Measurements from ENCODE around the gene CYTH3.
"Not testable (repeated sequence)": the region's sequence is repeated elsewhere in the genome, so short reads cannot be mapped to it uniquely, and the experiment has no call there.

The CYTH3 gene

GRCh38 chr7:6228361-6229229 is 43.8 kb downstream of the CYTH3 start:
- DNase-seq: no peak

- DNase-seq: no peak
Measured at GRCh38 chr7:6227294-6227846, 45.1 kb downstream of the CYTH3 start.

- no peak for DNase-seq
Measured at GRCh38 chr7:6226194-6226799, 46.1 kb downstream of the CYTH3 start.

- DNase-seq: not testable (repeated sequence)
Measured at GRCh38 chr7:6223411-6223810, 49.0 kb downstream of the CYTH3 start.

- not testable (repeated sequence) for DNase-seq
Measured at GRCh38 chr7:6223010-6223409, 49.4 kb downstream of the CYTH3 start.

- no peak for DNase-seq
Measured at GRCh38 chr7:6221340-6222319, 50.8 kb downstream of the CYTH3 start.

GRCh38 chr7:6218329-6218728 is 54.1 kb downstream of the CYTH3 start:
- no peak for DNase-seq

- no peak for DNase-seq
Measured at GRCh38 chr7:6212008-6212407, 60.4 kb downstream of the CYTH3 start.

GRCh38 chr7:6210621-6211372 is 61.6 kb downstream of the CYTH3 start:
- DNase-seq: no peak

- DNase-seq: no peak
Measured at GRCh38 chr7:6209340-6209739, 63.1 kb downstream of the CYTH3 start.

- DNase-seq: no peak
Measured at GRCh38 chr7:6208573-6209328, 63.7 kb downstream of the CYTH3 start.

- no peak for DNase-seq
Measured at GRCh38 chr7:6205971-6206660, 66.3 kb downstream of the CYTH3 start.

- DNase-seq: no peak
Measured at GRCh38 chr7:6203381-6203780, 69.0 kb downstream of the CYTH3 start.

- DNase-seq: no peak
Measured at GRCh38 chr7:6202117-6202516, 70.3 kb downstream of the CYTH3 start.

GRCh38 chr7:6200971-6201370 is 71.5 kb downstream of the CYTH3 start:
- DNase-seq: no peak

GRCh38 chr7:6198689-6199595 is 73.5 kb downstream of the CYTH3 start:
- no peak for DNase-seq

- no peak for DNase-seq
Measured at GRCh38 chr7:6197801-6198551, 74.4 kb downstream of the CYTH3 start.

- DNase-seq: no peak
Measured at GRCh38 chr7:6193709-6194108, 78.7 kb downstream of the CYTH3 start.

GRCh38 chr7:6190563-6190962 is 81.9 kb downstream of the CYTH3 start:
- DNase-seq: not testable (repeated sequence)

Data from GOT3 (cell line).